Gastrocnemius medialis (tissue), 4 donors: ENCODE results near the gene SETD1A. TPM values are rescaled to one million over a fixed set of nuclear protein-coding genes. Genes with fewer than 3 reads are reported as not detected.
A peak's percentile ranks its signal among the peaks of the same experiment; 100 is the strongest.

ENCODE experiments used
- ATAC-seq, 2 donors: fragments of 150-250 bp; one replicate each; pipeline ENCODE4 v1.9.1; 2016
- DNase-seq, 2 donors: peaks; one replicate each; pipeline ENCODE4 v3.0.0-alpha.2; 2019
- H3K27ac ChIP-seq, 4 donors: fragments of 200-600 bp; sonication (generic); 1 replicate in 1 of 4; 2 replicates in 3 of 4; pipeline ENCODE4 v1.5.1; 2016 to 2018; ENCODE audit warnings: mild to moderate bottlenecking in 2 of 4, moderate library complexity in 1 of 4
- H3K27me3 ChIP-seq, 3 donors: fragments of 200-600 bp; sonication (generic) in 2 of 3; 1 replicate in 1 of 3; 2 replicates in 2 of 3; pipeline versions ENCODE4 v1.5.1 to v1.6.0; 2016 to 2019; ENCODE audit warnings: mild to moderate bottlenecking in 1 of 3, moderate library complexity in 1 of 3
- H3K36me3 ChIP-seq, 2 donors: fragments of 200-600 bp; sonication (generic) in 1 of 2; one replicate each; pipeline ENCODE4 v1.5.1; 2017 to 2018
- H3K4me1 ChIP-seq, 2 donors: fragments of 200-600 bp; sonication (generic) in 1 of 2; one replicate each; pipeline ENCODE4 v1.5.1; 2016 to 2017; ENCODE audit warnings: mild to moderate bottlenecking in 2 of 2
- H3K4me3 ChIP-seq, 4 donors: fragments of 200-600 bp; sonication (generic) in 3 of 4; 1 replicate in 1 of 4; 2 replicates in 3 of 4; pipeline ENCODE4 v1.5.1; 2016 to 2019; ENCODE audit warnings: mild to moderate bottlenecking in 2 of 4
- H3K9me3 ChIP-seq, 3 donors: fragments of 200-600 bp; sonication (generic) in 2 of 3; 1 replicate in 1 of 3; 2 replicates in 2 of 3; pipeline ENCODE4 v1.5.1; 2016 to 2019
- POLR2A ChIP-seq, 2 donors: fragments of 450-650 bp; IDR thresholded peaks; one replicate each; pipeline ENCODE4 v1.6.1; 2017; ENCODE audit warnings: antibody characterized with exemption in 2 of 2, mild to moderate bottlenecking in 2 of 2, moderate library complexity in 2 of 2
- in situ Hi-C, 4 donors: fragments of 200-750 bp; cut with MboI; loops; one replicate each; pipeline versions ENCODE4 v1.15.0 to v1.8.0; 2017; ENCODE audit warnings: low sequenced_read_pairs in 4 of 4
- intact Hi-C: fragments of 100-400 bp; cut with DNase I; formaldehyde crosslinking; loops from one replicate; pipeline ENCODE4 v1.15.1; 2023; ENCODE audit warnings: low total_unique reads
- total RNA-seq, 4 donors: library from RNA; depleted of rRNA; stranded (reverse); fragments of >200 nt; gene quantifications; one replicate each; pipeline versions ENCODE4 v1.1.0 to v1.2.3, GENCODE V29; 2016
- TF ChIP-seq, protein P1 (sequence below), 5 experiments: fragments of 450-650 bp in 3 of 5; fragments of 200-600 bp in 2 of 5; sonication (generic) in 2 of 5; IDR thresholded peaks in 4 of 5; conservative IDR thresholded peaks in 1 of 5; 1 replicate in 4 of 5; 2 replicates in 1 of 5; pipeline ENCODE4 v1.5.1; 2016 to 2019; ENCODE audit warnings: antibody characterized with exemption in 5 of 5, mild to moderate bottlenecking in 3 of 5, moderate library complexity in 3 of 5

Gene SETD1A
- total RNA-seq, 4 donors from 2014 or later = 3.8 to 15.4 (median 9.8) TPM

DNA sequence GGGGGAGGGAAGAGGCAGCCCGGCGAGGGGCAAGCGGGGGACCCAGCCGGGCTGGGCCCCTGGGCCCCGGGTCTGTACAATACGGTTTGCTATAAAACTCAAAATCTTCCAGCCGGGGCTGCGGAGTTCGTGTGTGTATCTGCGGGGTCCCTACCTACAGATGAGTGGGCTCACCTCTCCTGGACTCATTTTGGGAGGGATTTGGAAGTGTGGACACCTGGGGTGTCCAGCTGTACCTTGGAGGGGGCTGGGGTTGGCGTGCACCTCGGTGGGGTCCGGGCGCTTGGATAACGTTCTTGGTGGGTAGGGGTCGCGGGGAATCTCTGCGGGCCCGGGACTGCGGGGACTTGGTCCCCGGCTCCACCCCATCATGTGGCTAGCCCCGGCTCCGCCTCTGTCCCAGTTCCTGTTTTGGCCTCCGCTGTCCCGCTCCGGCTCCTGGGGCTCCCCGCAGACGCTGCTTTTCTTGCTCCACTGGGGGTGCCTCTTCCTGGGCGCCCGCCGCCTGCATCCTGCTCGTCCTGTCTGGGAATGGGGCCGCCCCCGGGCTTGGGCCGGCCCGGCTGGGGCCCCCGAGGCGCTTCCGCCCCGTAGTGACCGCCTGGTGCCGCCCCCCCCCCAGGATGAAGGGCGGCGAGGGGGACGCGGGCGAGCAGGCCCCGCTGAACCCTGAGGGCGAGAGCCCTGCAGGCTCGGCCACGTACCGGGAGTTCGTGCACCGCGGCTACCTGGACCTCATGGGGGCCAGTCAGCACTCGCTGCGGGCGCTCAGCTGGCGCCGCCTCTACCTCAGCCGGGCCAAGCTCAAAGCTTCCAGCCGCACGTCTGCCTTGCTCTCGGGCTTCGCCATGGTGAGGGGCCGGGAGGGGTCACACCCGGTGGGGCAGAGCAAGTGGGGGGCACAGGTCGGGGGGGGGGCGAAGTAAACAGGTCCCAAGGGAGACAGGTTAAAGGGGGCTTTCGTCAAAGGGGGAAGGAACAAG is 8.6 kb upstream of the SETD1A start, which contains the start of gene ORAI3:
Gene ORAI3 (plus strand): TSS at position 402 of the 983 bp plus-strand sequence. CDS start 222 bp downstream, at position 624.
- peaks cover 14 to 31% of the 10 kb centered on the region in 2 donors for H3K4me1 ChIP-seq
- H3K36me3 ChIP-seq = peaks cover 0 to 4% of the 10 kb centered on the region in 2 donors
- peak; percentile 65 to 77 for TF ChIP-seq POLR2A (IDR thresholded peaks at IDR 0.05)
- TF ChIP-seq, protein P1, sequence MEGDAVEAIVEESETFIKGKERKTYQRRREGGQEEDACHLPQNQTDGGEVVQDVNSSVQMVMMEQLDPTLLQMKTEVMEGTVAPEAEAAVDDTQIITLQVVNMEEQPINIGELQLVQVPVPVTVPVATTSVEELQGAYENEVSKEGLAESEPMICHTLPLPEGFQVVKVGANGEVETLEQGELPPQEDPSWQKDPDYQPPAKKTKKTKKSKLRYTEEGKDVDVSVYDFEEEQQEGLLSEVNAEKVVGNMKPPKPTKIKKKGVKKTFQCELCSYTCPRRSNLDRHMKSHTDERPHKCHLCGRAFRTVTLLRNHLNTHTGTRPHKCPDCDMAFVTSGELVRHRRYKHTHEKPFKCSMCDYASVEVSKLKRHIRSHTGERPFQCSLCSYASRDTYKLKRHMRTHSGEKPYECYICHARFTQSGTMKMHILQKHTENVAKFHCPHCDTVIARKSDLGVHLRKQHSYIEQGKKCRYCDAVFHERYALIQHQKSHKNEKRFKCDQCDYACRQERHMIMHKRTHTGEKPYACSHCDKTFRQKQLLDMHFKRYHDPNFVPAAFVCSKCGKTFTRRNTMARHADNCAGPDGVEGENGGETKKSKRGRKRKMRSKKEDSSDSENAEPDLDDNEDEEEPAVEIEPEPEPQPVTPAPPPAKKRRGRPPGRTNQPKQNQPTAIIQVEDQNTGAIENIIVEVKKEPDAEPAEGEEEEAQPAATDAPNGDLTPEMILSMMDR (IDR thresholded peaks at IDR 0.05 in 4 of 5, conservative IDR thresholded peaks at IDR 0.05 in 1 of 5) = no peak
- intact Hi-C loops = loop anchor here (2.0 kb wide), 1 partner anchor 26 kb away; the partner anchor contains the start of gene FBXL19
- H3K27me3 ChIP-seq = no peaks in the 10 kb centered on the region
- H3K4me3 ChIP-seq = peak within 1 kb of the TSS; percentile 69 to 100 (median 93)
- H3K27ac ChIP-seq = peak within 1 kb of the TSS; percentile 74 to 94 (median 90)
- DNase-seq (peak; percentile 61 to 62), ATAC-seq (peak; percentile 72 to 82)
- H3K9me3 ChIP-seq = no peaks in the 10 kb centered on the region
- in situ Hi-C loops = no loop called here

DNA sequence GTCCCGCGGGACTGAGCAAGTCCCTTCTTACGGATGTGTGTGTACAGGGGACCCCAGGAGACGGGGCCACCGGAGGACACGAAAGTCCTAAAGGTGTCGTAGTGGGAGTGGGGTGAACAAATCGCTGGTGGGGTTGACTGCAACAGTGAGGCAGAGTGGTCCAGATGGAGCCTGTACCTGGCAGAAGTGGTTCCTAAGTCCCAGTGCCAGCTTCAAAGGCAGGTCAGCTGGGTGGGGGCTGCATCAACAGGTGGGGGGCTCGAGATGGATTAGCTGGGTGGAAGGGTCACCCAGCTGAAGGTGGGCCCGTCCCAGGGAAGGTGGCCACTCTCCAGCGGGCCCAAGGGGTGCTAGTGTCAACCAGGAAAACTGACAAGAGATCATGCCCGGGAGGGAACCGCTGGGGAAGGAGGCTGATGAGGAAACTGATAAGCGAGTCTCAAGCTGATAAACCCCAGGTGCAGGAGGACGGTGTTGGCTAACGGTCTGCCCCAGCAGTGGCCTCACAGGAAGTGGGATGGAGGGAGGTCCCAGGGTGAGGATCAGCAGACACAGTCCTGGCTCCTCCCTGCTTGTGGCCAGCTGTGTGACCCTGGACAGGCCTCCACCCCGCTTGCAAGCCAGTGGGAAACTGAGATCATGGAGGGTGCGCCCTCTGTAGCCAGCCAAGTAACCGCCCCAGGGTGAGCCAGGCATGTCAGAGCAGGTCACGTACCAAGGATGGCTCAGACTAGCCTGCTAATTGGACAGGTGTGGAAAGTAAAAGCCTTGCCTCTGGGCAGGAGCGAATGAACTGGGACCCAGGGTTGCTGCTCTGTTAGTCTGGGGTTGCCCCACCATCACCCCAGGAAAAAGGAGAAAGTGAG is 7.7 kb upstream of the SETD1A start:
- Histone ChIP-seq H3K9me3 (no peaks in the 10 kb centered on the region), H3K4me1 (peaks cover 14 to 33% of the 10 kb centered on the region in 2 donors), H3K27me3 (no peaks in the 10 kb centered on the region), H3K4me3 (peak overlapping the region; percentile 69 to 100 (median 93)), H3K27ac (peak overlapping the region; percentile 74 to 94 (median 90)), H3K36me3 (peaks cover 0 to 4% of the 10 kb centered on the region in 2 donors)
- peak; percentile 78 to 87 for DNase-seq
- TF ChIP-seq, protein P1 (IDR thresholded peaks at IDR 0.05 in 4 of 5, conservative IDR thresholded peaks at IDR 0.05 in 1 of 5) = no peak
- TF ChIP-seq POLR2A (IDR thresholded peaks at IDR 0.05) = peak; percentile 64 to 82
- in situ Hi-C loops = loop anchor here in 1 of 4 donors (25.0 kb wide), 1 partner anchor 487 kb away; the partner anchor contains the start of genes COX6A2 and ZNF843
- intact Hi-C loops = loop anchor here (2.0 kb wide), 1 partner anchor 27 kb away; the partner anchor contains the start of gene FBXL19
- ATAC-seq = peak; percentile 34 to 36

DNA sequence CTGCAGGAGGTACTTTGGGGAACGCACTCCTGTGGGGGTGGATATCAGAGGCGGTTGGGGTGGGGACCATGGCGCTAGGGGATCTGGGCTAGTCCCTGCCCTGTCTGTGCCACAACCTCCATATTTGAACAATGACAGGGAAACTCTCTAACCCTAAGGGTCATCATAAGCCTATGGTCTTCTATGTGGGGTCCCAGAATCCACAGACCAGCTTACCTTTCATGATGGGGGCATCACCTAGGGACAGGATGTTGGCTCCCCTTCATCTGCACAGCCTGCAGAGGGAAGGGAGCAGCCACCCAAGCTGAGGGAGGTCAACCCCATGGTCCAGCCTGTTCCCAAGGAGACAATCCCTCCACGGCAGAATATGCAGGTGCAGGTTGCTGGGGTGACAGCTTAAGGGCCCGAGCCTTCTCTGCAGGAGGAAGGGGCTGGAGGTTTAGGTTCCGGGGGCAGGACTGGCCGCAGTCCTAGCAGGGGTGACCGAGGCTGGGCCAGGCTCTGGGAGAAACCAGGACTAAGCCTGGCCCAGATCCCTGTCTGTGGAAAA is 7.0 kb upstream of the SETD1A start:
- Histone ChIP-seq H3K4me3 (peak overlapping the region in 3 of 4 donors; percentile 69 to 100 (median 86)), H3K36me3 (peaks cover 0 to 4% of the 10 kb centered on the region in 2 donors), H3K27ac (peak overlapping the region; percentile 74 to 94 (median 90)), H3K9me3 (no peaks in the 10 kb centered on the region), H3K27me3 (no peaks in the 10 kb centered on the region), H3K4me1 (peaks cover 14 to 33% of the 10 kb centered on the region in 2 donors)
- no peak for TF ChIP-seq POLR2A (IDR thresholded peaks at IDR 0.05)
- TF ChIP-seq, protein P1 (IDR thresholded peaks at IDR 0.05 in 4 of 5, conservative IDR thresholded peaks at IDR 0.05 in 1 of 5) = no peak
- in situ Hi-C loops = loop anchor here in 1 of 4 donors (25.0 kb wide), 1 partner anchor 487 kb away; the partner anchor contains the start of genes COX6A2 and ZNF843
- intact Hi-C loops = no loop called here
- DNase-seq = no peak
- no peak for ATAC-seq

DNA sequence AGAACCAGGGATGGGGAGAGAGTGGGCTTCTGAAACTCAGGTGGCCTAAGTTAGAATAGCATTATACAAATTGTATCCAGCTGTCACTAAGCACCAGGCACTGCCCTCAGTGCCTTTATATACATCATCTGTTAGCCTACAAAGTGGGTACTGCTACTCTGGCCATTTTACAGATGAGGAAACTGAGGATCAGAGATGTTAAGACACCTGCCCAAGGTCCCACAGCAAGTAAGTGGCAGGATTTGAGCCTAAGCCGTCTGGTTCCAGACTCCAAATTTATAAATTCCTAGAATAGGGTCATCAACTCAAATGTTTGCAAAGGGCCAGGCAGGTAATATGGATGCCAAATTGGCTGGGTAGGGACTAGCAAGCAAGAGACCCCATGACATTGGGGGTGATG is 6.4 kb upstream of the SETD1A start:
- no peaks in the 10 kb centered on the region for H3K27me3 ChIP-seq
- no peaks in the 10 kb centered on the region for H3K9me3 ChIP-seq
- TF ChIP-seq POLR2A (IDR thresholded peaks at IDR 0.05) = no peak
- in situ Hi-C loops (loop anchor here in 1 of 4 donors (25.0 kb wide), 1 partner anchor 486 kb away; the partner anchor contains the start of genes COX6A2 and ZNF843), intact Hi-C loops (no loop called here)
- no peak overlapping the region for H3K4me3 ChIP-seq
- no peak for ATAC-seq
- no peak for DNase-seq
- H3K36me3 ChIP-seq = peaks cover 0 to 4% of the 10 kb centered on the region in 2 donors
- peaks cover 14 to 33% of the 10 kb centered on the region in 2 donors for H3K4me1 ChIP-seq
- peak overlapping the region; percentile 11 to 93 (median 80) for H3K27ac ChIP-seq
